ENCODE results near the gene CACNA1S.

The CACNA1S gene

DNA sequence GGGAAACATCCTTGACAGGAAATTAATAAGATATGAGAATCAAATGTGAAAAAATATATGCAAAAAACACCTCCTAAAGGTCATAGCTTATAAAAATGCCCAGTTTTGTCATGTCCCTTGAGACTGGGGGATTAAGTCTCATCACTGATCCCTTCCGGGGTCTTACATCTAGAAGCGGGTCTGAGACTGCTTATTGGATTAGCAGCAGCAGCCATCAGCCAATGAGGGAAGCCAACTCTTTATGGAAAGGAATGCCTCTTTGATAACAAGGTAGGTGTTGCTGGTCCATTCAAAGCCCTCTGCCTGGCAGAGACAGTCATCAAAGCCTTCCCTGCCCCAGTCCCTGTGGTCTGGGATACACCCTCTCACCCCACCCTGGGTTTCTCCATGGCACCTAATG lies 3.9 kb upstream of the CACNA1S start:
- no peak for DNase-seq (ENCODE audit: low read depth, low spot score)

GRCh38 chr1:201115390-201115937 lies 3.2 kb upstream of the CACNA1S start:
- no peak for DNase-seq (ENCODE audit: low read depth, low spot score)

DNA sequence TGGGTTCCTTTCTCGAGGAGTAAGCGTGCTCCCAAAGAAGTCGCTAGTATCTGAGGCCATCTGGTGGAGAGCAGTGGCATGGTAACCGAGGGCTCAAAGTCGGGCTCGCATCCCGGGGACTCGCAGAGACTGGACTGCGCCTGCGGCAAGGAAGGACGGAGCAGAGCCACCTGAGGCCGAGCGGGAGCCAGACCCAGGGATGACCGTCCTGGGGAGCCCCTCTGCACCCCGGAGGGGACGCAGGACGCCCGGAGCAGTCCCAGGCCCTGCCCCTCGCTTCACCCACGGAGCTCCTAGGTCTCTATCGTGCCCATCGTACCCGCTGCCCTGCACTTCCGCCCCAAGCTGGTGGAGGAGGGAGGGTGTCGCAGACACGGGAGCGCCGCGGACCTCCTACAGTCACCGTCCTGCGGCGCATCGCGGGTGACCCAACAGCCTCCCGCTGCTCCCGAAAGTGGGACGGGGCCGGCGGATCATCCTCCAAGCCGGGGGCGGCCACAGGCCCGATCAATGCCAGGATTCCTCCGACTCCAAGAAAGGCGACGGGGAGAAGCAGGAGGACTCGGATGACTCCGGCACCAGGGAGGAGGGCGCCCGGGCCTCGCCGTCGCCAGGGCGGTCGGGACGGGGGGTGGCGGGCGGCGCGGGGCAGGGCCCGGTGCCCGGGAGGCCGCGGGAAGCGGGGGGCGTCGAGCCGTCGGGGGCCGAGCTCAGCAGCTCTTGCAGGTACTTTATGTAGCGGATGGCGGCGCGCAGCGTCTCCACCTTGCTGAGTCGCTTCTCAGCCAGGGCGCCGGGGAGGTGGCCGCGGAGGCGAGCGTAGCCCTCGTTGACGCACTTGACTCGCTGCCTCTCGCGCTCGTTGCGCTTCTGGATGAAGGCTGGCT lies 2.3 kb upstream of the CACNA1S start:
- peak; percentile 43 for DNase-seq (ENCODE audit: low read depth, low spot score)

DNA sequence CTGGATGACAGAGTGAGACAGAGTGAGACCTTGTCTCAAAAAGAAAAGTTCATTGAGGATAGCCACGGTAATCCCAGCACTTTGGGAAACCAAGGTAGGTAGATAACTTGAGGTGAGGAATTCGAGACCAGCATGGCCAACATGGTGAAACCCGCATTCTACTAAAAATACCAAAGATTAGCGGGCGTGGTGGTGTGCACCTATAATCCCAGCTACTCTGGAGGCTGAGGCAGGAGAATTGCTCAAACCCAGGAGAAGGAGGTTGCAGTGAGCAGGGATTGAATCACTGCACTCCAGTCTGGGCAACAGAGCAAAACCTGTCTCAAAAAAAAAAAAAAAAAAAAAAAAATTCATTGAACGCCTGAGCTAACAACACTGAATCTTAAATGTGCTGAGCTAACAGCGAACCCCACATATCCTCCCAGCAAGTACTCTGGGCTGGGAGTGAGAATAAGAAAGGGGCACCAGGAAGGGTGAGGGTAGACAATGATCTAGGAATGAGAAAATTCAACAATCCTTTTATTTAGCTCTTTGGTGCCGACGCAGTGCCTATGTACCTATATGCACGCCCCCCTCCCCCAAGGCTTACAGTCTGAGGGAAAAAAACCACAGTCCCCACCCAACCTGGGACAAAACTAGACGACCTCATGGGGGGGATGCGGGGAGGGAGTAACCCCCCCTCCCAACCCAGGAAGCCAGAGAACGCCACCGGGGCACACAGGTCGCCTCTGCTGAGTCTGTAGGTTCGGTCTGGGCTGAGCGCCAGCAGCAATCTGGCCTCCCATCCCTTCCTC lies 1.4 kb upstream of the CACNA1S start:
- no peak for DNase-seq (ENCODE audit: low read depth, low spot score)

- no peak for DNase-seq (ENCODE audit: low read depth, low spot score)
Measured at GRCh38 chr1:201112926-201113325, 700 bp upstream of the CACNA1S start.

- DNase-seq (ENCODE audit: low read depth, low spot score) = no peak
Measured at GRCh38 chr1:201111672-201112071, 554 bp downstream of the CACNA1S start.

DNA sequence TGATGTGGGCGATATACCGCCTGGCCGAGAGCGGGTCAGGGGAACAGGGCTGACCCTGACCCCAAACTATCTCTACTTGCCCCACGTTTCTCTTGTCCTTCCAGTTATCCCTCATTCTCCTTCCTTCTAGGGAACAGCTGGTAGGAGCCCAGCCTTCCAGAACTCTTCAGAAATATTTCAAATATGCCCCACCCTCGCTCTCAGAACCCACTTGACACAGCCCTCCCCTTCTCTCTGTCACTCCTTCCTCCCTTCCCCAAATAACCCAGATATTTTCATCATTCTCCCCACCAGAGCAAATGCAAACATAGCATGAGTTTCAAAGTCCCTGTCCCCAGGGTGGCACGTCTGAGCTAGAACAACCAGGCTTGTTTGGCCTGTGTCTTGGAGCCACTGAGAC lies 1.1 kb downstream of the CACNA1S start:
- no peak for DNase-seq (ENCODE audit: low read depth, low spot score)

- DNase-seq (ENCODE audit: low read depth, low spot score) = no peak
Measured at GRCh38 chr1:201110616-201111015, 1.6 kb downstream of the CACNA1S start.

DNA sequence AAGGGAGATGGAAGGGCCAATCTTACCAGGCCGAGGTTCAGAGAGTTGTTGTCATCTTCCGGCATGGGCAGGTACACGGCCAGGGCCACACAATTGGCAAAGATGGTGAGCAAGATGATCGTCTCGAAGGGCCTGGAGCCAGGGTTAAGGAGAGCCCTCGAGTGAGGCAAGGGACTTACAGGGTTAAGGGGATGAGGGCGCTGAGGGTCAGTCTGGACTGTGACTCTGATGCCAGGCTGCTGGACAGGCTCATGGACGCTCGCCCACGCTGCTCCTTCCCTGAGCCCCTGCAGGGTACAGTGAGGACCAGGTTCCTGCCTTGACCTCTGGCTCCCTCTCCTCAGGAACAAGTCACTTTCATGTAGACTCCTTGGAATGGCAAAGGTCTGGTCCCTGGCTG lies 2.1 kb downstream of the CACNA1S start:
- no peak for DNase-seq (ENCODE audit: low read depth, low spot score)

DNA sequence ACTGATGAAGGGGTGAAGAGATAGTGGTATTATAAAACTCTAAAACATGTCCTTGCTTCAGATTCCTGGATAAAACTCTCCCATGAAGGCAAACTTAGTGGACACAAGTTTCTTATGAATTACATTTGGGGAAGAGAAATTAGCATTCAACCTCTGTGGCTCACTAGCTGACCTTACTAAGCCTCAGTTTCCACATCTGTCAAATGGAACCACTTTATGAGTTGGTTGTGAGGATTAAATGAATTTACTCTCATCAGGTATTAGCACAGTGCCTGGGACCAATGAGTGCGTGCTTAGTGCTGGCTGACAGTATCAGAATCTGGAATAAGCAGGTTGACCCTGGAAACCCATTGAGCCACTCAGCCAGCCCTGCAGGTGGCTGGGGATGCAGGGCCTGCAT lies 2.6 kb downstream of the CACNA1S start:
- no peak for DNase-seq (ENCODE audit: low read depth, low spot score)

- no peak for DNase-seq (ENCODE audit: low read depth, low spot score)
Measured at GRCh38 chr1:201108614-201109013, 3.6 kb downstream of the CACNA1S start.

DNA sequence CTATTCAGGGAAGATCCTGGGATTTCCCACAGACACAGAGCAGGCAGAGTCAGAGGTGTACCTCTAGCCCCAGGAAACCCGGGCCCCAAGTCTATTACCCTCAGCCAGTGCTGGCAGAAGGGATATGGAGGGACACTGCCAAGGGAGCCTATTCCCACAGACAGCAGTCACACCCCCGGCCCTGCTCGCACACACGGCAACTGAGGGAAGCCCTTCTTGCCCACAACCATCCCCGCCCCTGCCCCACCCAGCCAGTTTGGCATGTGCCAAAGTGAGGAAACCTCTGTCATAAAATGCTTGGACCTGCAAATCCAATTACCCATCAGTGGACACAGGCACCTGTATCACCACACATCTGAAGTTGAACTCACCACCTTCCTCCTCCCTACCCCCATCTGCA lies 6.5 kb downstream of the CACNA1S start:
- no peak for DNase-seq (ENCODE audit: low read depth, low spot score)

- DNase-seq (ENCODE audit: low read depth, low spot score) = no peak
Measured at GRCh38 chr1:201104141-201104540, 8.1 kb downstream of the CACNA1S start.

GRCh38 chr1:201103666-201104065 lies 8.6 kb downstream of the CACNA1S start:
- no peak for DNase-seq (ENCODE audit: low read depth, low spot score)

- DNase-seq (ENCODE audit: low read depth, low spot score) = no peak
Measured at GRCh38 chr1:201100169-201100930, 11.9 kb downstream of the CACNA1S start.

- no peak for DNase-seq (ENCODE audit: low read depth, low spot score)
Measured at GRCh38 chr1:201098992-201099677, 13.1 kb downstream of the CACNA1S start.

- DNase-seq (ENCODE audit: low read depth, low spot score) = no peak
Measured at GRCh38 chr1:201096977-201097856, 15.0 kb downstream of the CACNA1S start.

- no peak for DNase-seq (ENCODE audit: low read depth, low spot score)
Measured at GRCh38 chr1:201096041-201096461, 16.2 kb downstream of the CACNA1S start.

DNA sequence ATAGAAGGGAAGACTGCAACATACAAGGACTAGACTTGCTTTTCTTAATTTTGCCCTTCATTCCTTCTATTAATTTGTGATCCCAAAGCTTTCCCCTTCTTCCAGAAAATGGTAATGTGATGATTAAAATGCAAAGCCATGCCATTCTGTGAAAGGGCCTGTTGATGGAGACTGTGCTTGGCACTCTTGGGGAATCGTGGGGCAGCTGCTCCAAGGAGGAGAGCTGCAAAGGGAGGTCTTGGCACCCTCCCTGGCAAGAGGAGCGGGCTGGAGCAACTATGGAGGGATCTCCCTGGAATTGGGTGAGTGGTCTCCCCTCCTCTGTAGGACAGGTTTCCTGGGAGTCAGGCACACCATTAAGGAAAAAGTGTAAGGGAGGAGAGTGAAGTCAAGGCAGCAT lies 16.6 kb downstream of the CACNA1S start:
- no peak for DNase-seq (ENCODE audit: low read depth, low spot score)

- DNase-seq (ENCODE audit: low read depth, low spot score) = no peak
Measured at GRCh38 chr1:201094832-201095231, 17.4 kb downstream of the CACNA1S start.

All from activated CD4-positive, CD25-positive, alpha-beta regulatory T cell treated with anti-CD3 and anti-CD28 coated beads, Interleukin-2, amount 50 U/mL, for 16 hours (primary cell).